ENCODE data around the gene RCN1. TPM values are rescaled to one million over a fixed set of nuclear protein-coding genes. Genes with fewer than 3 reads are reported as not detected.
"Not testable (repeated sequence)": the region's sequence is repeated elsewhere in the genome, so short reads cannot be mapped to it uniquely, and the experiment has no call there.

RCN1 gene
- total RNA-seq, 1 experiment from 2014 or later: 16.1 TPM

DNA sequence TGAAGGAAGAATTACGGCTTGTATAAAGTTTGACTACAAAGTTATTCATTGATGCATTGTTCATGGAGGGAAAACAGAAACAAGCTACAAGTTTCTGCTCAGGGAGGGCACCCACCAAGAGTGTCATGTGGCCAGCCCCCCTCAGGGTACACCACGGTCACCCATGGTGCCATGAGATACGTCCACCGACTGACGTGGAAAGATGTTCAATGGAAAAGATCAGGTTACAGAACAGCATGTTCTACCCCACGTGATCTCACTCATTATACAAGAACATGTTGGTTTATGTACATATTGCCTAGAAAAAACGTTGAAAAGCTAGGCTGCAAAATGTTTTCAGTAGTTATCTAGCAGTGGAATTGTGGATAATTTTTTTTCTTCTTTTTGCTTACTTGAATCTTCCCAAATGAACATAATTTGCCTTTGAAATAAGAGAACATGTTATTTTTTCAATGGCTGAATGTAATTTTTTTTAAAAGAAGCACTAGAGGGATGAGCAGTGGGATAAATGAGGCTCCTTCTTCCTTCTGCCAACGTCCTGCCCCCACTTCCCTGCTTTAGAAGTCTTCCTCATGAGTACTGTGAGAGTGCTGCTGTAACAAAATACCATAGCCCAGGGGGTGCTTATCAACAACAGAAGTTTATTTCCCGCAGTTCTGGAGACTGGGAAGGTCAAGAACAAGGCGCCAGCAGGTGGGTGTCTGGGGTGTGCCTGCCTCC lies 22.5 kb downstream of the RCN1 start:
- Histone ChIP-seq H4K20me1 (ENCODE audit: insufficient read depth, low read depth, low read length) (no peaks in the 10 kb centered on the region), H3K79me2 (ENCODE audit: low read length) (no peaks in the 10 kb centered on the region), H3K4me3 (ENCODE audit: low read length) (no peak overlapping the region), H3K4me1 (ENCODE audit: low read length) (no peaks in the 10 kb centered on the region), H3K36me3 (ENCODE audit: insufficient read depth, low read length) (no peaks in the 10 kb centered on the region), H3K9ac (ENCODE audit: low read length) (no peak overlapping the region), H3K27me3 (ENCODE audit: low read length) (no peaks in the 10 kb centered on the region), H3K9me2 (replicated peaks; ENCODE audit: insufficient read depth, low read length) (no peaks in the 10 kb centered on the region), H2AFZ (ENCODE audit: low read length) (no peak overlapping the region), H3K9me3 (ENCODE audit: low read length) (no peaks in the 10 kb centered on the region), H3K4me2 (ENCODE audit: low read depth, low read length, poor library complexity, severe bottlenecking) (no peak overlapping the region), H3K27ac (ENCODE audit: low read length) (no peak overlapping the region)
- DNase-seq: no peak

DNA sequence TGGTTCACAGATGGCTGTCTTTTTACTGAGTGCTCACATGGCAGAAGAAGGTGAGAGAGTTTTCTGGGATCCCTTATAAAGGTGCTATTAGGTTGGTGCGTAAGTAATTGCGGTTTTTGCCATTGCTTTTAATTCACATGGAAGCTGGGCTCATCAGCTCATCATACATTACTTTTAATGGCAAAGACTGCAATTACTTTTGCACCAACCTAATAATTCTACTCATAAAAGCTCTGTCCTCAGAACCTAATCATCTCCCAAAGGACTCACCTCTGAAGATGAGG lies 23.0 kb downstream of the RCN1 start:
- Histone ChIP-seq H3K9me2 (replicated peaks; ENCODE audit: insufficient read depth, low read length) (no peaks in the 10 kb centered on the region), H3K79me2 (ENCODE audit: low read length) (no peaks in the 10 kb centered on the region), H3K36me3 (ENCODE audit: insufficient read depth, low read length) (no peaks in the 10 kb centered on the region), H3K27me3 (ENCODE audit: low read length) (no peaks in the 10 kb centered on the region), H3K27ac (ENCODE audit: low read length) (no peak overlapping the region), H3K4me3 (ENCODE audit: low read length) (no peak overlapping the region), H3K9ac (ENCODE audit: low read length) (no peak overlapping the region), H3K4me2 (ENCODE audit: low read depth, low read length, poor library complexity, severe bottlenecking) (no peak overlapping the region), H3K9me3 (ENCODE audit: low read length) (no peaks in the 10 kb centered on the region), H3K4me1 (ENCODE audit: low read length) (no peaks in the 10 kb centered on the region), H2AFZ (ENCODE audit: low read length) (no peak overlapping the region), H4K20me1 (ENCODE audit: insufficient read depth, low read depth, low read length) (no peaks in the 10 kb centered on the region)
- DNase-seq: no peak

DNA sequence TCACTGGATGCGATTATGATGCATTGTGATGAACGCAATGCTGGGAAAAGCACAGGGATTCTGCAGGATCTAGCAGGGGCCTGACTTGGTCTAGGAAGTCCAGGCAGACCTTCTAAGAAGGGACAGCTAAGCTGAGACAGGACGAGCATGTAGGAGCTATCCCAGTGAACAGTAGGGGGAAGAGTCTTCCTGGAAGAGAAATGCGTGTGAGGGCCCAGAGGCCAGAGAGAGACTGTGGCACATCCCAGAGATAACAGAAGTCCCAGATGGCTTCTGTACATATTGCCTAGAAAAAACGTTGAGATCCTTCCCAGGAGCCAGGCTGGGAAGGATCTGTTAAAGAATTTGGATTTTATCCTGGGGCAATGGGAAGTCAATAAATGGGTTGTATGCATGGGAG lies 24.6 kb downstream of the RCN1 start:
- Histone ChIP-seq H2AFZ (ENCODE audit: low read length) (no peak overlapping the region), H3K9me3 (ENCODE audit: low read length) (no peaks in the 10 kb centered on the region), H3K4me3 (ENCODE audit: low read length) (no peak overlapping the region), H3K79me2 (ENCODE audit: low read length) (no peaks in the 10 kb centered on the region), H3K27me3 (ENCODE audit: low read length) (no peaks in the 10 kb centered on the region), H3K36me3 (ENCODE audit: insufficient read depth, low read length) (no peaks in the 10 kb centered on the region), H3K4me1 (ENCODE audit: low read length) (no peaks in the 10 kb centered on the region), H3K4me2 (ENCODE audit: low read depth, low read length, poor library complexity, severe bottlenecking) (no peak overlapping the region), H3K9ac (ENCODE audit: low read length) (no peak overlapping the region), H3K9me2 (replicated peaks; ENCODE audit: insufficient read depth, low read length) (no peaks in the 10 kb centered on the region), H4K20me1 (ENCODE audit: insufficient read depth, low read depth, low read length) (no peaks in the 10 kb centered on the region), H3K27ac (ENCODE audit: low read length) (no peak overlapping the region)
- no peak for DNase-seq

DNA sequence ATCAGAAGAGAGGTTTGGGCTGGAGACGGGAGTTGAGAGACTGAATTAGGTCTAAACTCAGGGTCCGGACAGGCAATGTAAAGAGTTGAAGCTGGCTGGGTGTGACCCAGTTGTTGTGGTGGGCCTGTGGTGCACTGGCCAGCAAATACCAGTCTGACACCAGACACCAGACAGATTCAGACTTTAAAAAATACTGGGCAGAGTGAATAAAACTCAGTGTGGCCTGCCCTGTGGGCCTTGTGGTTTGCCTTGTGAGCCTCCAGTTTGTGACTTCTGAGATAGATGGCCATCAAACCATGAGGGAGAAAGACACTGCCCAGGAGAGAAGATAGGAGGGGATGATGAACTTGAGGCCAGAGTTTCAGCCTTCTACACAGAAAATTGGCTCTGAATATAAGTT lies 25.8 kb downstream of the RCN1 start:
- no peak overlapping the region for H3K4me3 ChIP-seq (ENCODE audit: low read length)
- no peaks in the 10 kb centered on the region for H3K79me2 ChIP-seq (ENCODE audit: low read length)
- no peaks in the 10 kb centered on the region for H3K36me3 ChIP-seq (ENCODE audit: insufficient read depth, low read length)
- no peak for DNase-seq
- H4K20me1 ChIP-seq (ENCODE audit: insufficient read depth, low read depth, low read length): no peaks in the 10 kb centered on the region
- H3K4me1 ChIP-seq (ENCODE audit: low read length): no peaks in the 10 kb centered on the region
- H3K27ac ChIP-seq (ENCODE audit: low read length): no peak overlapping the region
- no peaks in the 10 kb centered on the region for H3K27me3 ChIP-seq (ENCODE audit: low read length)
- H2AFZ ChIP-seq (ENCODE audit: low read length): no peak overlapping the region
- H3K9me3 ChIP-seq (ENCODE audit: low read length): no peaks in the 10 kb centered on the region
- no peak overlapping the region for H3K9ac ChIP-seq (ENCODE audit: low read length)
- no peaks in the 10 kb centered on the region for H3K9me2 ChIP-seq (replicated peaks; ENCODE audit: insufficient read depth, low read length)
- no peak overlapping the region for H3K4me2 ChIP-seq (ENCODE audit: low read depth, low read length, poor library complexity, severe bottlenecking)

DNA sequence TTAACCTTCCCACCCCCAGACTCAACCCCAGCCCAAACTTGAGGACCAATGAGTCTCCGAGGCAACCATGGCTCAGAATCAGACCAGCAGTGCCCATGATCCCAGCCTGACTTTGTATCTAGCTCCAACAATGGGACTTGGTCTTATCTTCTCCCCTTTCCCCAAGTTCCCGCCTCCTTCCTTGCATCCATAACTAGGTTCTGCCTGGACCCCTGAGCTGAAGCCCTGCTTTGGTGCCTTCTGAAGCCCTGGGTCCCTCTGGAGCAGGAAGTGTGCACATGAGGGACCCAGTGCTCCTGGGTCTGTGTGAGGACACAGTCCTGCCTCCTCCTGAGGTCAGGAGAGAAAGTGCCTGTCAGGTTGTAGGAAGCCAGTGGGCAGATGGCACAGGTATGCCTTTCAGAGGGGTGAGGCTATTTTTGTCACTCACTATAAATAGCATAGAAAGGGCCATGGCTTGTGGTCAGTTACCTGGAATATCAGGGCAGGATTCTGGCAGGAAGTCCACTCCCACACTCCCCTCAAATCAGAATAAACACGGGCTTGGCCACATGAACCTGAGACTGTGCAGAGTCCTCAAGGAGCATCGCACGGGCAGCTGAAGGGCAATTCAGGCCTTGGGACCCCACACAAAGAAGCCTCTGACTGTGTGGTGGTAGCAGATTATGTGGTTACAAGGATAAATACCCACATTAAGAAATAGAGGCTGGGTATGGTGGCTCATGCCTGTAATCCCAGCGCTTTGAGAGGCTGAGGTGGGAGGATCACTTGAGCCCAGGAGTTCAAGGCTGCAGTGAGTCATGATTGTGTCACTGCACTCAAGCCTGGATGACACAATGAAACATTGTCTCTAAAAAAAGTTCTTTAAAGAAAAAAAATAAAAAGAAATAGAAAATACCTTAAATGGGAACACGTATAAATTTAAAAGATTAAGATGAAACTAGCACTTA lies 27.4 kb downstream of the RCN1 start:
- no peak overlapping the region for H2AFZ ChIP-seq (ENCODE audit: low read length)
- no peaks in the 10 kb centered on the region for H3K27me3 ChIP-seq (ENCODE audit: low read length)
- no peaks in the 10 kb centered on the region for H3K9me2 ChIP-seq (replicated peaks; ENCODE audit: insufficient read depth, low read length)
- H3K4me3 ChIP-seq (ENCODE audit: low read length): no peak overlapping the region
- DNase-seq: no peak
- H3K79me2 ChIP-seq (ENCODE audit: low read length): no peaks in the 10 kb centered on the region
- H3K9me3 ChIP-seq (ENCODE audit: low read length): no peaks in the 10 kb centered on the region
- H3K4me1 ChIP-seq (ENCODE audit: low read length): no peaks in the 10 kb centered on the region
- H3K36me3 ChIP-seq (ENCODE audit: insufficient read depth, low read length): no peaks in the 10 kb centered on the region
- no peaks in the 10 kb centered on the region for H4K20me1 ChIP-seq (ENCODE audit: insufficient read depth, low read depth, low read length)
- no peak overlapping the region for H3K27ac ChIP-seq (ENCODE audit: low read length)
- no peak overlapping the region for H3K4me2 ChIP-seq (ENCODE audit: low read depth, low read length, poor library complexity, severe bottlenecking)
- H3K9ac ChIP-seq (ENCODE audit: low read length): no peak overlapping the region

DNA sequence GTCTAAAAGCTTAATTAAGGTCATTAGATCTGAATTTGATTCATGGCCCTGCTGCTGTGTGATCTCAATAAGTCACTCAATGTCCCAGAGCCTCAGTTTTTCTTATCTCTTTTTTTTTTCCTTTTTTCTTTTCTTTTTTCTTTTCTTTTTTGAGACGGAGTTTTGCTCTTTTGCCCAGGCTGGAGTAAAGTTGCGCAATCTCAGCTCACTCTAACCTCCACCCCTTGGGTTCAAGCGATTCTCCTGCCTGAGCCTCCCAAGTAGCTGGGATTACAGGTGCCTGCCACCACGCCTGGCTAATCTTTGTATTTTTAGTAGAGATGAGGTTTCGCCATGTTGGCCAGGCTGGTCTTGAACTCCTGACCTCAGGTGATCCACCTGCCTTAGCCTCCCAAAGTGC lies 28.3 kb downstream of the RCN1 start:
- not testable (repeated sequence) for H4K20me1 ChIP-seq (ENCODE audit: insufficient read depth, low read depth, low read length); H3K9ac ChIP-seq (ENCODE audit: low read length); H3K9me3 ChIP-seq (ENCODE audit: low read length); H3K4me2 ChIP-seq (ENCODE audit: low read depth, low read length, poor library complexity, severe bottlenecking); H3K4me1 ChIP-seq (ENCODE audit: low read length); H2AFZ ChIP-seq (ENCODE audit: low read length); H3K4me3 ChIP-seq (ENCODE audit: low read length); DNase-seq; H3K79me2 ChIP-seq (ENCODE audit: low read length); H3K27me3 ChIP-seq (ENCODE audit: low read length); H3K9me2 ChIP-seq (replicated peaks; ENCODE audit: insufficient read depth, low read length); H3K36me3 ChIP-seq (ENCODE audit: insufficient read depth, low read length); H3K27ac ChIP-seq (ENCODE audit: low read length)

DNA sequence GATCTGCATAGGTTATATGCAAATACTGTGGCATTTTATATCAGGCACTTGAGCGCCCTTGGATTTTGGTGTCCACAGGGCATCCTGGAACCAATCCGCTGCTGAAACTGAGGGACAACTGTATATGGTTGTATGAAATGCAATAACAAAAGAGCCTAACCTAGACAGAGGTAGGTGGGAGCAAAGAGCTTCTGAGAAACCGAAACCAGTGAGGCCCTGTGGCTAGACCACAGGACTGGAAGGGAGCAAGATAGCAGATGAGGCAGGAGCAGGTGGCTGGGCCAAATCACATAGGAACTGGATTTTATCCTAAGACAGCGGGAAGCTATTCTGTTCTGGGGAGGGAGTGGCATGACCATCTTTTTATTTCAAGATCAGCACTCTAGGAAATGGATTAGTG lies 30.1 kb downstream of the RCN1 start:
- Histone ChIP-seq H4K20me1 (ENCODE audit: insufficient read depth, low read depth, low read length) (no peaks in the 10 kb centered on the region), H3K27me3 (ENCODE audit: low read length) (no peaks in the 10 kb centered on the region)
- no peak for DNase-seq

DNA sequence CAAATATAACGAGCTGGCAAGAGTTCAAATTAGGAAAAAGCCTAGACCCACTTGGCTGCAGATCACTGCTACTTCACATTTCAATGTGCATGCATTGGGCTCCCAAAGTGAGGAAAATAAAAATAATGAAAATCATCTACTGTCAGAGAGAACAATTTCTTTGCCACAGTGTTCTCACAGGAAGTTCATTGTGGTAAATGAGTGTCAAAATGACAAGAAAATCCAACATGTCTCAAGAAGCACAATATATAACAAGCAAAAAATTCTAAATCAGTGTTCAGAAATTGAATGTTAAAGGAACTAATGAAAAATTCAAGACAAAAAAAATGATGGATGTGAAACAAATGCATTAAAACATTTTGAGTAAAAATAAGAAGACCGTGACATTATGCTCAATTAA lies 31.3 kb downstream of the RCN1 start:
- no peaks in the 10 kb centered on the region for H3K79me2 ChIP-seq (ENCODE audit: low read length)
- no peaks in the 10 kb centered on the region for H4K20me1 ChIP-seq (ENCODE audit: insufficient read depth, low read depth, low read length)
- H3K36me3 ChIP-seq (ENCODE audit: insufficient read depth, low read length): no peaks in the 10 kb centered on the region
- no peak for DNase-seq
- no peaks in the 10 kb centered on the region for H3K4me1 ChIP-seq (ENCODE audit: low read length)
- no peak overlapping the region for H3K4me2 ChIP-seq (ENCODE audit: low read depth, low read length, poor library complexity, severe bottlenecking)
- no peak overlapping the region for H3K9ac ChIP-seq (ENCODE audit: low read length)
- H3K4me3 ChIP-seq (ENCODE audit: low read length): no peak overlapping the region
- H3K9me3 ChIP-seq (ENCODE audit: low read length): no peaks in the 10 kb centered on the region
- H3K9me2 ChIP-seq (replicated peaks; ENCODE audit: insufficient read depth, low read length): no peaks in the 10 kb centered on the region
- no peaks in the 10 kb centered on the region for H3K27me3 ChIP-seq (ENCODE audit: low read length)
- no peak overlapping the region for H2AFZ ChIP-seq (ENCODE audit: low read length)
- H3K27ac ChIP-seq (ENCODE audit: low read length): no peak overlapping the region

More for the DNA sequence above, 30.1 kb downstream of the RCN1 start:
- no peaks in the 10 kb centered on the region for H3K79me2 ChIP-seq (ENCODE audit: low read length)
- H3K4me2 ChIP-seq (ENCODE audit: low read depth, low read length, poor library complexity, severe bottlenecking): no peak overlapping the region
- no peak overlapping the region for H3K27ac ChIP-seq (ENCODE audit: low read length)
- H2AFZ ChIP-seq (ENCODE audit: low read length): no peak overlapping the region
- no peaks in the 10 kb centered on the region for H3K9me3 ChIP-seq (ENCODE audit: low read length)
- no peak overlapping the region for H3K9ac ChIP-seq (ENCODE audit: low read length)
- H3K9me2 ChIP-seq (replicated peaks; ENCODE audit: insufficient read depth, low read length): no peaks in the 10 kb centered on the region
- no peaks in the 10 kb centered on the region for H3K4me1 ChIP-seq (ENCODE audit: low read length)
- H3K36me3 ChIP-seq (ENCODE audit: insufficient read depth, low read length): no peaks in the 10 kb centered on the region
- H3K4me3 ChIP-seq (ENCODE audit: low read length): no peak overlapping the region

All from Karpas-422 (cell line).